ENCODE results near the gene OR6X1. TPM values are rescaled to one million over a fixed set of nuclear protein-coding genes. Genes with fewer than 3 reads are reported as not detected.
A peak's percentile ranks its signal among the peaks of the same experiment; 100 is the strongest.

Gene OR6X1
- total RNA-seq, 1 donor from 2014 or later, result not detected

DNA sequence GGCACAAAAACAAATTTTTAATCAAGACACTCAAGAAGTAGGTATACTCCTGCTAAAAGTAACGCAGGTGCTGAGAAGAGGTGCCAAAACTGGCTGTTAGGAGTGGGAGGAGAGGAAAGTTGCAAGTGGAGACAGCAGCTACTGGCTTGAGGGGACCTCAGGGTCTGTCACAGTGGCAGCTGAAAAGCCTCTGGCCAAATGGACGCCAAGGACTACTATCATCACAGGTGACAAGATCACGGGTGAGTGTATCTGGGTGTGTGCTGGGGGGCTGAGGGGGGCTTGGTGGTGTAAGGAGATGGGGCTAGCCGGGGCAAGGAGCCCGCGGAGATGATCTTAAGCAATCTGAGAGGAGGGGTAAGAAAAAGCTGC lies 13.5 kb downstream of the OR6X1 start:
- Histone ChIP-seq H3K36me3 (ENCODE audit: control insufficient read depth, insufficient read depth, low read length) (no peaks in the 10 kb centered on the region), H3K27me3 (ENCODE audit: control insufficient read depth, insufficient read depth, low read length) (no peaks in the 10 kb centered on the region), H3K4me3 (ENCODE audit: low read depth, low read length) (peak overlapping the region; percentile 86)
- TF ChIP-seq, protein P1, sequence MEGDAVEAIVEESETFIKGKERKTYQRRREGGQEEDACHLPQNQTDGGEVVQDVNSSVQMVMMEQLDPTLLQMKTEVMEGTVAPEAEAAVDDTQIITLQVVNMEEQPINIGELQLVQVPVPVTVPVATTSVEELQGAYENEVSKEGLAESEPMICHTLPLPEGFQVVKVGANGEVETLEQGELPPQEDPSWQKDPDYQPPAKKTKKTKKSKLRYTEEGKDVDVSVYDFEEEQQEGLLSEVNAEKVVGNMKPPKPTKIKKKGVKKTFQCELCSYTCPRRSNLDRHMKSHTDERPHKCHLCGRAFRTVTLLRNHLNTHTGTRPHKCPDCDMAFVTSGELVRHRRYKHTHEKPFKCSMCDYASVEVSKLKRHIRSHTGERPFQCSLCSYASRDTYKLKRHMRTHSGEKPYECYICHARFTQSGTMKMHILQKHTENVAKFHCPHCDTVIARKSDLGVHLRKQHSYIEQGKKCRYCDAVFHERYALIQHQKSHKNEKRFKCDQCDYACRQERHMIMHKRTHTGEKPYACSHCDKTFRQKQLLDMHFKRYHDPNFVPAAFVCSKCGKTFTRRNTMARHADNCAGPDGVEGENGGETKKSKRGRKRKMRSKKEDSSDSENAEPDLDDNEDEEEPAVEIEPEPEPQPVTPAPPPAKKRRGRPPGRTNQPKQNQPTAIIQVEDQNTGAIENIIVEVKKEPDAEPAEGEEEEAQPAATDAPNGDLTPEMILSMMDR (IDR thresholded peaks at IDR 0.05; ENCODE audit: insufficient read depth, low read length, poor library complexity, severe bottlenecking), result no peak
- no peak for DNase-seq (ENCODE audit: low read depth)

DNA sequence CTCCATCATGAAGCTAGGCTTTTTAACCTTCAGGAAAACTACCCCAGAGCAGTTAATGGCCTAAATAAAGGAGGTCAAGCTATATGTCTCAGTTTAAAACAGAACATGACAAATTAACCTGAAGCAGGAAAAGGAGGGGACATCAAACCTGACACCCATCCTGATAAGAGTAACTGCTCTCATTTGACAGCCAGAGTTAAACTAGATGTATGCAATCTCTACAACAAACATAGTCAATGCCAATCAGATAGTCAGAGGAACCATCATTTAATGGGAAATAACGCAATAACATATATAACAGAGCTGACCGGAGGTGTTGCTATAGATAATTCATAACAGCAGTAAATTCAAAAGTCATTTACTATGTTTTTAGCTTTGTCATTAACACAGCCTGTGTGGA lies 15.9 kb downstream of the OR6X1 start:
- DNase-seq (ENCODE audit: low read depth), result no peak
- TF ChIP-seq, protein P1 (IDR thresholded peaks at IDR 0.05; ENCODE audit: insufficient read depth, low read length, poor library complexity, severe bottlenecking), result no peak
- H3K27me3 ChIP-seq (ENCODE audit: control insufficient read depth, insufficient read depth, low read length), result no peaks in the 10 kb centered on the region
- no peak overlapping the region for H3K4me3 ChIP-seq (ENCODE audit: low read depth, low read length)
- H3K36me3 ChIP-seq (ENCODE audit: control insufficient read depth, insufficient read depth, low read length), result no peaks in the 10 kb centered on the region

DNA sequence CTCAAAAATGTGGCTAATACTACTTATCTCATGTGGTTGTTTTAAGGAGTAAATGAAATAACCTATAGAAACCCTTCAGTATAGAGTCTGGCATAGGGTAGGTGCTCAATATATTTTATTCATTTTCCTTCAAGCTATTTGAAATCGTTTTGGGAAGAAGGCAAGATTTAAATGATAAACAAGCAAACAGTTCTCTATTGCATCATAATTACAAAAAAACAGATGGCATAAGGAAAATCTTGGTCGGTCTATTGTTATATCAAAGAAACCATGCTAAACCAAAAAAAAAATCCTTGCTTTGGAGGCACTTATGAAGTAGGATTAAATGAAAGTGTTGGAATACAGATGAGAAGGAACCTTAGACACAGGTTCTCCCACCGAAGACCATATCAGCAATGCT lies 17.5 kb downstream of the OR6X1 start:
- TF ChIP-seq, protein P1 (IDR thresholded peaks at IDR 0.05; ENCODE audit: insufficient read depth, low read length, poor library complexity, severe bottlenecking), result no peak
- H3K27me3 ChIP-seq (ENCODE audit: control insufficient read depth, insufficient read depth, low read length), result no peaks in the 10 kb centered on the region
- H3K4me3 ChIP-seq (ENCODE audit: low read depth, low read length), result no peak overlapping the region
- DNase-seq (ENCODE audit: low read depth), result no peak
- no peaks in the 10 kb centered on the region for H3K36me3 ChIP-seq (ENCODE audit: control insufficient read depth, insufficient read depth, low read length)

DNA sequence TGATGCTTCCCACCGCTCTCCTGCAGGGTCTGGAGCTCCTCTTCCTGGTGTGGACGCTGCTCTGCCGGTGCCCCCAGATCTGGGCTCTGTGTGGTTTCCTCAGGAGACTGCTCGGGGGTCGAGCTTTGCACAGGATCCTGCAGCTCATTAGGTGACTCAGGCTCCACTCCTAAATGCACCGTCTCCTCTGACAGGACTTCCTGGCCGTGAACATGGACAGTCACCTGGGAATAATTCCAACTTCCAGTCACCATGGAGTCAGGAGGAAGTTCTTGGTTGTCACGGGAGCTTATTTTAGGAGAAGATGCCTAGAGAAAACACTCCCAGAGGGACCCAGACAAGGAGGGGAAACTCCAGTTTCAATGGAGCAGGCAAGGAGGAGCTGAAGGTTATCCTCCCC lies 24.7 kb downstream of the OR6X1 start:
- DNase-seq (ENCODE audit: low read depth), result no peak
- no peak overlapping the region for H3K4me3 ChIP-seq (ENCODE audit: low read depth, low read length)
- TF ChIP-seq, protein P1 (IDR thresholded peaks at IDR 0.05; ENCODE audit: insufficient read depth, low read length, poor library complexity, severe bottlenecking), result no peak
- peaks cover 4% of the 10 kb centered on the region for H3K36me3 ChIP-seq (ENCODE audit: control insufficient read depth, insufficient read depth, low read length)
- no peaks in the 10 kb centered on the region for H3K27me3 ChIP-seq (ENCODE audit: control insufficient read depth, insufficient read depth, low read length)

DNA sequence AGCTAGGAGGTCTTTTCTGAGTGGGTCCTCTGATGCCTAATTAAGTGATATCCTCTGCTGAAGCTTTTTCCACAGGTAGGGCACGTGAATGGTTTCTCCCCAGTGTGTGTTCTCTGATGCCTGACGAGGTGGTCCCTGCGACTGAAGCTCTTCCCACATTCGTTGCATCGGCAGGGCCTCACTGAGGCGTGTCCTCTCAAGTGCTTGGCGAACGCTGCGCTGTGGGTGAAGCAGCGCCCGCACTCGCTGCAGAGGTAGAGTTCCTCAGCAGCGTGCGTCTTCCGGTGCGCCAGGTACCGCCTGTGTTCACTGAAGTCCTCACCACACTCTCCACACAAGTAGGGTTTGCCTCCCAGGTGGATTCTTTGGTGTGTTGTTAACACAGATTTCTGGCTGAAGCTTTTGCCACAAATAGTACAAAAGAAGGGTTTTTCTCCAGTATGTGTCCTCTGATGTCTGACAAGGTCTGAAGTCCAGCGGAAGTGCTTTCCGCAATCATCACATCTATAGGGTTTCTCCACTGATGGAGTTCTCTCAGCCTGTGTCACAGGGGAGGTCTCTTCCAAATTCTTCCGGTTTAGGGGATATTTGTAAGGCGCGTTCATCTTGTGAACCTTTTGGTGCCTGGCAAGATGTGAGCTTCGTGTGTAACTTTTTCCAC lies 28.2 kb downstream of the OR6X1 start:
- Histone ChIP-seq H3K4me3 (ENCODE audit: low read depth, low read length) (no peak overlapping the region), H3K27me3 (ENCODE audit: control insufficient read depth, insufficient read depth, low read length) (no peaks in the 10 kb centered on the region), H3K36me3 (ENCODE audit: control insufficient read depth, insufficient read depth, low read length) (peaks cover 4% of the 10 kb centered on the region)
- DNase-seq (ENCODE audit: low read depth), result no peak
- TF ChIP-seq, protein P1 (IDR thresholded peaks at IDR 0.05; ENCODE audit: insufficient read depth, low read length, poor library complexity, severe bottlenecking), result no peak

DNA sequence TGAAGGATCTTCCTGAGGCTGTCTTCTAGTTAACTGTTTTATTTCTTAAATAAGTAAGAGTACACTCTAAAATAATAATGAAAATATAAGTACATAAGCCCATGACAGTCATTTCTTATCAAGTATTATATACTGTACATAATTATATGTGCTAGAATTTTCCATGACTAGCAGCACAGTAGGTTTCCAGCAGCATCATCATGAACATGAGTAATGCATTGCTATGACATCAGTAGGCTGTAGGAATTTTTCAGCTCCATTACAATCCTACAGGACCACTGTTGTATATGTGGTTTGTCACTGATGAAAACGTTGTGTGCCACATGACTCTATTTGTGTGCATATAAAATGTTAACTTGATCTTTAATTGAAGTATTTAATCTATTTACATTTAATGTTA lies 34.9 kb downstream of the OR6X1 start:
- no peak overlapping the region for H3K4me3 ChIP-seq (ENCODE audit: low read depth, low read length)
- no peaks in the 10 kb centered on the region for H3K36me3 ChIP-seq (ENCODE audit: control insufficient read depth, insufficient read depth, low read length)
- TF ChIP-seq, protein P1 (IDR thresholded peaks at IDR 0.05; ENCODE audit: insufficient read depth, low read length, poor library complexity, severe bottlenecking), result no peak
- no peak for DNase-seq (ENCODE audit: low read depth)
- no peaks in the 10 kb centered on the region for H3K27me3 ChIP-seq (ENCODE audit: control insufficient read depth, insufficient read depth, low read length)

All from kidney epithelial cell (primary cell).